GM21723 (cell line): Measurements from ENCODE around the gene ADCY7.

Experiments used
- ATAC-seq: cut with Tn5 transposase; IDR thresholded peaks from one replicate; pipeline ENCODE4 v1.9.1; 2021; ENCODE audit warnings: mild to moderate bottlenecking, moderate library complexity; ENCODE audit not compliant: unreplicated experiment

Gene ADCY7

DNA sequence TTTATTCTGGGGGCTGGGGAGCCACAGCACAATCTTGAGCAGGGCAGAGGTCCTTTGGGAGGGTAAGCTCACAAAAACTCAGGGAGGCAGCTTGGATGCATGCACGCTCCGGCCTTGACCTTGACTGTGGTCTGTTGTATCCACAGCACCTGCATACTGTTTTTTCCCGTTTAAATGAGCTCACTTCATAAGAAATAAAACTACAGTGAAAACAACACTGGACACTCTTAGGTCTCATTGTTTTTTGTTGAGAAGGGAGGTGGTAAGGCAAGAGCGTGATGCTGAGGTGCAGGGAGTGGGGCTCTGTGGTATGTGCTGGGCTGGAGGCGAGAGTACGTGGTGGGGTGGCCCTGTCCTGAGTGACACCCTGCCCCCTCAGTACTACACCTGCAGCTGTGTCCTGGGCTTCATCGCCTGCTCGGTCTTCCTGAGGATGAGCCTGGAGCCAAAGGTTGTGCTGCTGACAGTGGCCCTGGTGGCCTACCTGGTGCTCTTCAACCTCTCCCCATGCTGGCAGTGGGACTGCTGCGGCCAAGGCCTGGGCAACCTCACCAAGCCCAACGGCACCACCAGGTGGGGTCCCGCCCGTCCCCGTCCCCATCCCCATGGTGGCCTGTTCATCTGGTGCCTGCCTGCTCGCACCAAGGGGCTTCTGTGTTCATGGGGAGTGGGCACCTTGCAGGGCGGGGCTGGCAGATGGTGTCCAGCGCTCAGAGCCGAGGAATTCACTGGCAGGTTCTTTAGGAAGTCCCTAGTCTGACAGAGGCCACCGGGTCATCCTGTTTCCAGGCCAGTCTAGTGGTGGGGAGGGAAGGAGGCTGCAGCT lies 44.2 kb downstream of the ADCY7 start:
- ATAC-seq: no peak

DNA sequence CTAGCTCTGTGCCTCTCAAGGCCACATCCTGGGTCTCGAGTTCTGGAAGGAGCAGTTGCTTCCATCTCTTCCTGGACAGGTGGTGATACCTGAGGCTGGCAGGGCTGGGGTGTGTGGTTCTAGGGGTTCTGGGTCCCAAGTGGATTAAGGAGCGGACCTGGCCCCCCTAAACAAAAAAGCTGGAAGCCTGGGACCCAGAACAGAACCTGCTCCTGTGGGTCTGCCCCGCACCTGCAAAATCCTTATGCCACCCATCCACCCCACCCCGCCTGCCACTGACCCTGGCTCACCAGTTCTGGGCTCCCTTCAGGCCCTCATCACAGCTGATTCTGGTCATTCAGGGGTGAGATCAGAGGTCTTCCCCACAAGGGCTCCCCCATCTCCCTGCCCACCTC lies 44.8 kb downstream of the ADCY7 start:
- ATAC-seq: no peak

GRCh38 chr16:50311891-50312501 lies 45.6 kb downstream of the ADCY7 start:
- no peak for ATAC-seq

- no peak for ATAC-seq
Measured at GRCh38 chr16:50313596-50314478, 47.5 kb downstream of the ADCY7 start.

GRCh38 chr16:50314665-50315064 lies 48.3 kb downstream of the ADCY7 start:
- ATAC-seq: no peak

DNA sequence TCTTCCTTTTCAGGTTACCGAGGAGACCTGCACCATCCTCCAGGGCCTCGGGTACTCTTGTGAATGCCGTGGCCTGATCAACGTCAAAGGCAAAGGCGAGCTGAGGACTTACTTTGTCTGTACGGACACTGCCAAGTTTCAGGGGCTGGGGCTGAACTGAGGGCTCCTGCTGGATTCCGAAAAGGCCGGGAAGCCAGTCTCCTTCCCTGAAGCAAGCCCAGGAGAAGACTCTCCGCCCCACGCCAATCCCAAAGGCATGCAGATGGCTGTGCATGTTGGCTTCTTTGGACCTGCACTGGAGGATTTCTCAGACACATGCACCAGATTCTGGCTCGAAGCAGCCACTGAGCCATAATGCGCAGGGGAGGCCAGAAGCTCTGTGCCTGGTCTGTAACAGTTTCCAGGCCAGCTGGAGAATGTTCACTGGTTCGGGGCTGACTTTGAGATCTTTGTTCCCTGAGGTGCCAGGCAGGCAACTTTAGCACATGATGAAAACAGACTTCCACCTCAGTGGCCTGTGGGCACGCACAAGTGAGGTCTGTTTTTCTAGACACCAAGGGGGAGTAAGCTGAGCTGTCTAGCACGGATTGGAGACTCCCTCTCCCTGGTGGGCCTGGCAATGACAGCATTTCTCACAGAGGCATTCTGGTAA lies 49.1 kb downstream of the ADCY7 start:
- no peak for ATAC-seq

- ATAC-seq: no peak
Measured at GRCh38 chr16:50316102-50316847, 49.9 kb downstream of the ADCY7 start.

DNA sequence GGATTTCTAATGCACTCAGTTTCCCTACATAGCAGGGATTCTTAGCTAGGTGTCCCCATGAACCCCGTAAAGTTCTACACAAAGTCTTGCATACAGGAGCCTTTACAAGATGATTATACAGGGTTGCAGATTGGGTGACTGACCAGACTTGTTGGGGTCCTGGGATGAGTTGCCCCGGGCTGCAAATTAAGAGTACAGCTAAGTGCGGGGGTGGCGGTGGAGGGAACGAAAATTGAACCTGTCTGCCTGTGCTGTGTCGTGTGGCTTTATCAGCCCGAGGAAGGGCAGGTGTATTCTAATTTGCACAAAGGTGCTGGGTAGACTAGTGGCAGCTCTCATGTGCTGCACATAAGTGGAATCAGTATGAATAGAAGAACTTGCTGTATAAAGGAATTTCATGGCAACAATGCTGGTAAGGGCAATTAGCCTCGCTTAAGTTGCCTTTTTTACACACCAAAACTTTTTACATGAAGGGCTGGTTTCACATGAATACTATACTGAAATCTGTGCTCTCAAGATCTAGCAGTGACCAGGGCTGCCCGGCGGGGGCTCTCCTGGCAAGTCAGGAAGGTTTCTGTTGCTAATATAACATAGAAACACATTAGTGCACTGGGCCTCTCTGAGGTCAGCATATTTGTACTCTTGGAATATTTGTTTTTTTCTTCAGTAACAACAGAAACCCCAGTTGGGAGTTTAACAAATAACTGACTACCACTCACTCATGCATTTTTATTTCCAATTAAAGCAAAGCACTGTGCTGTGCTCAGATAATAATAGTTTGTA lies 50.7 kb downstream of the ADCY7 start:
- no peak for ATAC-seq

DNA sequence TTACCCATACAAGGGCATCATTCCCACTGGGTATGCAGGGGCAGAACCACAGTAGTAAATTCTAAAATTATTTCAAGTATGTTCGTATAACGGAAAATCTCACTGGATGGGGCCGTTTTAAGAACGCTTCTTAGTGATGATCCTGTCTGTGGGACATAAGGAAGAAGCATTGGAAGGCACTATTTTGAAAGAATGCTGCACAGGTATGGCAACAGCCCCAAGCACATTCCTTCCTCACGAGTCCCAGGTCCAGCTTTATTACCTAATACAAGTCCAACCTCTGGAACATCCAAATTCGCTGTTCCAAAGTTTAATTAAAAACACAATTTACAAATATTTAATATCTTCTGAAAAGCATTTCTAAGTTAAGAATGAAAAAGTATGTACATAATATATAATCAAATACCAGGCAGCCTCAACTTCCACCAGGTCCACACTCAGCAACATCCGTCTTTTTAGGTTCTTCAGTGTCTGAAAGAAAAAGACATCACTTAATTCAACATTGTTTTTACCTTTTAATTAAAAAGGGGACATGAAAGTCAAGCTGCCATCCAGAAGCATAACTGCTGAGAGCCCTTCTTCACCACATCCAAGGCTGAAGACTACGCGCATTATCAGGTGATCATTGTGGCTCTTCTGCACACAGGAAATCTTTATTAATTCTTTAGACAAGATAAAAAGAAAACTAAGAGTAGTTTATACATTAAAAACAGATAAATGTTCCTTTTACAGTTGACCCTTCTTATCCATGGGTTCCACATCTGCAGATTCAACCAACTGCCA lies 52.6 kb downstream of the ADCY7 start:
- ATAC-seq: no peak

GRCh38 chr16:50320310-50320709 lies 54.0 kb downstream of the ADCY7 start:
- no peak for ATAC-seq

GRCh38 chr16:50322333-50322732 lies 56.0 kb downstream of the ADCY7 start:
- no peak for ATAC-seq

DNA sequence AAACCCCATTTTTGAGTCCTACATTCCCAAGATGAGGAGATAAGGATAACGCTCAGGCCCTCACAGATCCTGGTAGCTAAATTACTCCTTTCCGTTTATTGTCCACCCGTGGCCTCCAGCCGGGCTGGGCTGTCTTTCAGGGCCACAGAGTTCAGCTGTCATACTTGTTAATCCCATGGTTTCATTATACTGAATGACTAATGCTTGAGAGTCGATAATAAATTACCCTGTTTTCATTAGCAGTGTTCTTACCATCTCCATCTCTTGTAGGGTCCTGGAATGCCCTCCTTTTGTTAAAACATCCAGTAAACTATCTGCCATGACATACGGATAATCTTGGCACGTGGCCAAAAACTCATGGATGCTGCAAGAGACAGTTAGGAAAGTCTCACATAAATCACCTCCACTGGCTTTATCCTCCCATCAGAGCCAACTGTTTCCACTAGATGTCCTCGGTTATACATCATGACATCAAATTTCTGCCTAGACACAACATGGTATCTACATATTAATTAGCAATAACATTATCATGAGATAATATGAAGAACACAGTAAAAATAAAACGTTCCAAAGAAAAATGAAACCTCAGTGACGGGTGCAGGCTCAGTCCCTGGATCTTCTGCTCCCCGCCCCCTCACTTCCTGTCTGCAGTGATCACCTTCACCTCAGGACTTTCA lies 57.1 kb downstream of the ADCY7 start:
- ATAC-seq: no peak

DNA sequence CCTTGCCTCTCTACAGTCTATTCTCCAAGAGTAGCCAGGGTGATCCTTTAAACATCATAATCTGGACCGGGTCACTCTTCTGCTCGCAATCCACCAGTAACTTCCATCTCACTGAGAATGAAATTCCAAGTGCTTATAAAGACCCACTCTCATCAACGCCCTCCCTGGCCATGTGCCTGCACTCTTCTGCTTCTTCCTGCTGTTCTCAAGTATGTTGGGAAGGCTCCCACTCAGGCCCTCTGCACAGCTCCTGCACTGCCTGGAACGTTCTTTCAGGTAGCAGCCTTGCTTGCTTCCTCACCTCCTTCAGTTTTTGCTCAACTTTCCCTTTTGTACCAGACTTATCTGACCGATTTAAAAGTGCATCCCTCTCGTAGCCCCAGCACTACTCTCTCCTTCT lies 58.0 kb downstream of the ADCY7 start:
- no peak for ATAC-seq

GRCh38 chr16:50326264-50326663 lies 59.9 kb downstream of the ADCY7 start:
- no peak for ATAC-seq

GRCh38 chr16:50326835-50327465 lies 60.6 kb downstream of the ADCY7 start:
- peak; percentile 77 for ATAC-seq

DNA sequence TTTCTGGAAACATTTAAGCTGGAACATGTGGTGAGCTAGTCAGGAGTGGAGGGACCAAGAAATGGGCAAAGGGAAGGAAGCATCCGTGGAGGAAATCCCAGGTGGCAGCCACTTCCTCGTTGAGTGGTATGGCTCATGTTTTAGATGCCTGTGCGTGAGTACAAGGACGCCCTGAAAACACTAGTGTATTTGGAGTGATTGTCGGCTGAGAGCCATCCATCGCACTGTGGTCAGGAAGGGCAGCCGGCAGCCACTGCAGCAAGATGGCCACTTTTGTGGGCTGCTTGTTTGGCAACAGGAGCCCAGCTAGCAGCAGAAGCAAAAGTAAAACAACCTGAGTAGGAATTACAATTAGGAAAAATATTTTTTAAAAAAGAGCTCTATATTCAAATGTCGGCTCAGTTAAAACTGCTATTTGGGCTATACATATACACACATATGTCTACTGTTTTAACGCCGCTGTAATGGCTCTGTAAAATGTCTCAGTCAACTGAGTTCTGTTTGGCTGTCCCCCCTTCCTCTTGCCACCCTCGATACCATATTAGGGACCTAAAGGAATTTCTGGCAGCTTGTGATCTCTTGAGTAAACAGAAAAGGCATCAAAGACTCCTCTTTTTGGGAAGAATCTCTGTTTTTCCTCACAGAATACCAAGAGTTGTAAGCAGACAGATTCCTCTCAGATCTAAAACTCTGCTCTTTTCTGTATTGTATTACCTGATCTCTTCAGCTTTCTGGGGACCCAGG lies 63.3 kb downstream of the ADCY7 start:
- ATAC-seq: no peak

GRCh38 chr16:50331570-50331969 lies 65.2 kb downstream of the ADCY7 start:
- no peak for ATAC-seq
